ENCODE data around the gene SWAP70.

DNA sequence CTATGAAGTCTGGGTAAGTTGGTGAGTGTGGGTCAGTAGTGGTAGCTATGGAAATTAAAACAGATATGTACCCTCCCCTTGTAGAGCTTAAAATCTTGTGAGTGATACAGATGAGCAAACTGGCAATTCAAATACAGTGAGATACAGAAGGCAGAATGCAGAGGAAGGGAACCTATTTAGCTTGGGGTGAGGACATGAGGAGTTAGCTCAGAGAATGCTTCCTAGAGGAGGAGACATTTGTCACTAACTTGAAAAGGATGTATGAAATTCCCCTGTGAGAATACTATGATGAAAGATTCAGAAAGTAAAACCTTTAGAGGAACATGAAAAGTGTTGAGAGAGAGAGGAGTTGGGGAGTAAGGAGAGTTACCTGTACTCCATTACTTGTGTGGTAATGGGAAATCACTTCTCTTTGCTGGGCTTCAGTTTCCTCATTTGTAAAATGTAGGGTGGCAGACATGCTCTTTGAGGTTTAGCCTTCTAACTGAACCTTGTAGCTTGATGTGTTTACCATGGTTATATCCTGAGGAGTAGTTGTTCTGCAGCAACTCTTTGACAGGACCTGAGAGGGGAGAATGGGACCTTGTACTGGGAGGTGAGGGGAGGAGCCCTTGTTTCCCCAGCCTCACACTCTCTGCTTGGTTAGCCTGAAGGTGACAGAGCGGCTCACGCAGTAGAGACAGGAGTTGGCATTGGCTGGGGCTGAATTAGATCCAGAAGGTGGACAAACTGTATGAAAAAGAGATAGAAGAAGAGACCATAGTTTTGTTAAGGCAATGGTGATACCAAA lies 17.9 kb downstream of the SWAP70 start:
- TF ChIP-seq, protein P1, sequence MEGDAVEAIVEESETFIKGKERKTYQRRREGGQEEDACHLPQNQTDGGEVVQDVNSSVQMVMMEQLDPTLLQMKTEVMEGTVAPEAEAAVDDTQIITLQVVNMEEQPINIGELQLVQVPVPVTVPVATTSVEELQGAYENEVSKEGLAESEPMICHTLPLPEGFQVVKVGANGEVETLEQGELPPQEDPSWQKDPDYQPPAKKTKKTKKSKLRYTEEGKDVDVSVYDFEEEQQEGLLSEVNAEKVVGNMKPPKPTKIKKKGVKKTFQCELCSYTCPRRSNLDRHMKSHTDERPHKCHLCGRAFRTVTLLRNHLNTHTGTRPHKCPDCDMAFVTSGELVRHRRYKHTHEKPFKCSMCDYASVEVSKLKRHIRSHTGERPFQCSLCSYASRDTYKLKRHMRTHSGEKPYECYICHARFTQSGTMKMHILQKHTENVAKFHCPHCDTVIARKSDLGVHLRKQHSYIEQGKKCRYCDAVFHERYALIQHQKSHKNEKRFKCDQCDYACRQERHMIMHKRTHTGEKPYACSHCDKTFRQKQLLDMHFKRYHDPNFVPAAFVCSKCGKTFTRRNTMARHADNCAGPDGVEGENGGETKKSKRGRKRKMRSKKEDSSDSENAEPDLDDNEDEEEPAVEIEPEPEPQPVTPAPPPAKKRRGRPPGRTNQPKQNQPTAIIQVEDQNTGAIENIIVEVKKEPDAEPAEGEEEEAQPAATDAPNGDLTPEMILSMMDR (conservative IDR thresholded peaks at IDR 0.05 in 1 of 2, IDR thresholded peaks at IDR 0.05 in 1 of 2; ENCODE audit: low read depth in 1 of 2, low read length in 2 of 2) = no peak
- no peak for TF ChIP-seq EZH2 (IDR thresholded peaks at IDR 0.05; ENCODE audit: low read length, missing control alignments)

Measured in fibroblast of lung (primary cell).